NB4 (cell line): ENCODE measurements around the gene TMEM263.

ENCODE experiments used
- DNase-seq: peaks from one replicate; pipeline ENCODE4 v3.0.0; 2010; ENCODE audit warnings: low read depth
- H3K4me3 ChIP-seq: one replicate; pipeline ENCODE4 v1.5.1; 2011; ENCODE audit warnings: mild to moderate bottlenecking, low read depth, low read length, moderate library complexity
- CTCF ChIP-seq: IDR thresholded peaks from one replicate; pipeline ENCODE4 v1.5.1; 2012; ENCODE audit warnings: low read depth, low read length
- MAX ChIP-seq: IDR thresholded peaks from 2 replicates; pipeline ENCODE4 v1.6.1; 2011; ENCODE audit warnings: low read depth, low read length
- MYC ChIP-seq: IDR thresholded peaks from 2 replicates; pipeline ENCODE4 v1.6.1; 2011; ENCODE audit warnings: low read depth, low read length
- POLR2A ChIP-seq: IDR thresholded peaks from 2 replicates; pipeline ENCODE4 v1.6.1; 2011; ENCODE audit warnings: mild to moderate bottlenecking; ENCODE audit not compliant: insufficient read length; ENCODE audit errors: extremely low read depth

TMEM263 gene

GRCh38 chr12:106975993-106976658 is 20.4 kb downstream of the TMEM263 start:
- H3K4me3 ChIP-seq: no peak overlapping the region
- TF ChIP-seq MYC (no peak), POLR2A (no peak), CTCF (no peak), MAX (no peak)
- no peak for DNase-seq

- H3K4me3 ChIP-seq: no peak overlapping the region
- TF ChIP-seq MAX (no peak), MYC (no peak), POLR2A (no peak), CTCF (no peak)
- no peak for DNase-seq
These were observed 21.0 kb downstream of the TMEM263 start for GRCh38 chr12:106976668-106977067.

GRCh38 chr12:106978035-106978800 is 22.5 kb downstream of the TMEM263 start:
- no peak for DNase-seq
- TF ChIP-seq POLR2A (no peak), MAX (no peak), MYC (no peak)
- no peak overlapping the region for H3K4me3 ChIP-seq

GRCh38 chr12:106980944-106981343 is 25.2 kb downstream of the TMEM263 start:
- TF ChIP-seq POLR2A (no peak), CTCF (no peak), MYC (no peak), MAX (no peak)
- no peak for DNase-seq
- no peak overlapping the region for H3K4me3 ChIP-seq

- DNase-seq: no peak
- TF ChIP-seq POLR2A (no peak), CTCF (no peak), MAX (no peak), MYC (no peak)
- H3K4me3 ChIP-seq: no peak overlapping the region
These were observed 26.1 kb downstream of the TMEM263 start for GRCh38 chr12:106981788-106982187.

- no peak for TF ChIP-seq POLR2A
- TF ChIP-seq CTCF: no peak
- TF ChIP-seq MAX: no peak
- TF ChIP-seq MYC: no peak
- no peak for DNase-seq
- H3K4me3 ChIP-seq: no peak overlapping the region
These were observed 26.5 kb downstream of the TMEM263 start for GRCh38 chr12:106982229-106982628.
